HL-60 (cell line): ENCODE results near the gene TAF5.

Source experiments
- GABPA ChIP-seq: IDR thresholded peaks from 2 replicates; pipeline ENCODE4 v1.6.1; 2012; ENCODE audit warnings: low read depth
- POLR2AphosphoS5 ChIP-seq: IDR thresholded peaks from 2 replicates; pipeline ENCODE4 v1.6.1; 2012; ENCODE audit warnings: low read depth
- SPI1 ChIP-seq: IDR thresholded peaks from 2 replicates; pipeline ENCODE4 v1.6.1; 2012; ENCODE audit warnings: low read depth, mild to moderate bottlenecking, borderline replicate concordance
- TF ChIP-seq, protein P1 (sequence below): IDR thresholded peaks from one replicate; pipeline ENCODE4 v1.5.1; 2011; ENCODE audit warnings: low read length, control low read depth, inconsistent platforms; ENCODE audit not compliant: insufficient read depth
- TF ChIP-seq, protein P2 (sequence below): IDR thresholded peaks from 2 replicates; pipeline ENCODE4 v1.6.1; 2012; ENCODE audit warnings: low read depth; ENCODE audit not compliant: insufficient replicate concordance

DNA sequence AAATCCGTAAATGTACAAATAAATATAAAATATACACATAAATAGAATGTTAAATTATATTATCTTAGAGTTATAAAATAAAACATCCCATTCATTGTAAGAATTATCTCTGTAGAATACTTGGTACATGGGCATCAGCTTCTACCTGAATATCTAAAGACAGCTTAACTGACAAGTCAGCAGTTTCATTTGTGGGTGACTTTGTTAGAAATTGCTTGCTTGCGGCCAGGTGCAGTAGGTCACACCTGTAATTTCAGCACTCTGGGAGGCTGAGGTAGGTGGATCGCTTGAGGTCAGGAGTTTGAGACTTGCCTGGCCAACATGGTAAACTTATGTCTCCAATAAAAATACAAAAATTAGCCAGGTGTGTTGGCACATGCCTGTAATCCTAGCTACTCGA, 31.4 kb upstream of the TAF5 start:
- TF ChIP-seq GABPA (no peak), POLR2AphosphoS5 (no peak), SPI1 (no peak)
- TF ChIP-seq, protein P1, sequence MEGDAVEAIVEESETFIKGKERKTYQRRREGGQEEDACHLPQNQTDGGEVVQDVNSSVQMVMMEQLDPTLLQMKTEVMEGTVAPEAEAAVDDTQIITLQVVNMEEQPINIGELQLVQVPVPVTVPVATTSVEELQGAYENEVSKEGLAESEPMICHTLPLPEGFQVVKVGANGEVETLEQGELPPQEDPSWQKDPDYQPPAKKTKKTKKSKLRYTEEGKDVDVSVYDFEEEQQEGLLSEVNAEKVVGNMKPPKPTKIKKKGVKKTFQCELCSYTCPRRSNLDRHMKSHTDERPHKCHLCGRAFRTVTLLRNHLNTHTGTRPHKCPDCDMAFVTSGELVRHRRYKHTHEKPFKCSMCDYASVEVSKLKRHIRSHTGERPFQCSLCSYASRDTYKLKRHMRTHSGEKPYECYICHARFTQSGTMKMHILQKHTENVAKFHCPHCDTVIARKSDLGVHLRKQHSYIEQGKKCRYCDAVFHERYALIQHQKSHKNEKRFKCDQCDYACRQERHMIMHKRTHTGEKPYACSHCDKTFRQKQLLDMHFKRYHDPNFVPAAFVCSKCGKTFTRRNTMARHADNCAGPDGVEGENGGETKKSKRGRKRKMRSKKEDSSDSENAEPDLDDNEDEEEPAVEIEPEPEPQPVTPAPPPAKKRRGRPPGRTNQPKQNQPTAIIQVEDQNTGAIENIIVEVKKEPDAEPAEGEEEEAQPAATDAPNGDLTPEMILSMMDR, result no peak
- TF ChIP-seq, protein P2, sequence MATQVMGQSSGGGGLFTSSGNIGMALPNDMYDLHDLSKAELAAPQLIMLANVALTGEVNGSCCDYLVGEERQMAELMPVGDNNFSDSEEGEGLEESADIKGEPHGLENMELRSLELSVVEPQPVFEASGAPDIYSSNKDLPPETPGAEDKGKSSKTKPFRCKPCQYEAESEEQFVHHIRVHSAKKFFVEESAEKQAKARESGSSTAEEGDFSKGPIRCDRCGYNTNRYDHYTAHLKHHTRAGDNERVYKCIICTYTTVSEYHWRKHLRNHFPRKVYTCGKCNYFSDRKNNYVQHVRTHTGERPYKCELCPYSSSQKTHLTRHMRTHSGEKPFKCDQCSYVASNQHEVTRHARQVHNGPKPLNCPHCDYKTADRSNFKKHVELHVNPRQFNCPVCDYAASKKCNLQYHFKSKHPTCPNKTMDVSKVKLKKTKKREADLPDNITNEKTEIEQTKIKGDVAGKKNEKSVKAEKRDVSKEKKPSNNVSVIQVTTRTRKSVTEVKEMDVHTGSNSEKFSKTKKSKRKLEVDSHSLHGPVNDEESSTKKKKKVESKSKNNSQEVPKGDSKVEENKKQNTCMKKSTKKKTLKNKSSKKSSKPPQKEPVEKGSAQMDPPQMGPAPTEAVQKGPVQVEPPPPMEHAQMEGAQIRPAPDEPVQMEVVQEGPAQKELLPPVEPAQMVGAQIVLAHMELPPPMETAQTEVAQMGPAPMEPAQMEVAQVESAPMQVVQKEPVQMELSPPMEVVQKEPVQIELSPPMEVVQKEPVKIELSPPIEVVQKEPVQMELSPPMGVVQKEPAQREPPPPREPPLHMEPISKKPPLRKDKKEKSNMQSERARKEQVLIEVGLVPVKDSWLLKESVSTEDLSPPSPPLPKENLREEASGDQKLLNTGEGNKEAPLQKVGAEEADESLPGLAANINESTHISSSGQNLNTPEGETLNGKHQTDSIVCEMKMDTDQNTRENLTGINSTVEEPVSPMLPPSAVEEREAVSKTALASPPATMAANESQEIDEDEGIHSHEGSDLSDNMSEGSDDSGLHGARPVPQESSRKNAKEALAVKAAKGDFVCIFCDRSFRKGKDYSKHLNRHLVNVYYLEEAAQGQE, result no peak
